Panc1 (cell line): ENCODE results near the gene CCDC85C.

ENCODE experiments used
- POLR2AphosphoS5 ChIP-seq: IDR thresholded peaks from 2 replicates; pipeline ENCODE4 v1.6.1; 2012; ENCODE audit warnings: mild to moderate bottlenecking, low read depth, low read length, moderate library complexity
- TF ChIP-seq, protein P1 (sequence below): fragments of 450-650 bp; IDR thresholded peaks from 2 replicates; pipeline ENCODE4 v1.5.1; 2017; ENCODE audit warnings: mild to moderate bottlenecking
- TF ChIP-seq, protein P2 (sequence below), 2 experiments: IDR thresholded peaks; 2 replicates each; pipeline ENCODE4 v1.6.1; 2011 to 2012; ENCODE audit warnings: low read depth in 2 of 2, control low read depth in 1 of 2, low read length in 1 of 2, mild to moderate bottlenecking in 1 of 2, moderate library complexity in 1 of 2; ENCODE audit not compliant: insufficient read depth in 1 of 2

DNA sequence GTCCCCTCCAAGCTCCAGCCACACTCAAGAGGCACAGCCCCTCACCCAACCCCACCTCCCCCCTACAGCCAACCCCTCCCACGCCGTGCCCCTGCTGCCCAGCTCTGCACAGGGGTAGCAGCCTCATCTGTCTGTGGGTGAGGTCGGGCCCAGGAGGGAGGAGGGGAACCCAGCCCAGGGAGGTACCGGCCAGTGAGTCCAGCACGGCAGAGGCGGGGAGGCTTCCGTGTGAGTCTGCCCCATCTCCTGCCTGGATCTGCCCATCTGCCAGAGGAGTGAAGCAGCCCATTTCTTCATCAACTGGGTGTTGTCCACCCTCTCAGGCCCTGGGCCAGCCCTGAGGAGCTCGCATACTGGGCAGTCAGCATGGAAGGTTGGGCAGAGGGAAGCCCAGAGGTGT, 68.6 kb downstream of the CCDC85C start:
- TF ChIP-seq, protein P1, sequence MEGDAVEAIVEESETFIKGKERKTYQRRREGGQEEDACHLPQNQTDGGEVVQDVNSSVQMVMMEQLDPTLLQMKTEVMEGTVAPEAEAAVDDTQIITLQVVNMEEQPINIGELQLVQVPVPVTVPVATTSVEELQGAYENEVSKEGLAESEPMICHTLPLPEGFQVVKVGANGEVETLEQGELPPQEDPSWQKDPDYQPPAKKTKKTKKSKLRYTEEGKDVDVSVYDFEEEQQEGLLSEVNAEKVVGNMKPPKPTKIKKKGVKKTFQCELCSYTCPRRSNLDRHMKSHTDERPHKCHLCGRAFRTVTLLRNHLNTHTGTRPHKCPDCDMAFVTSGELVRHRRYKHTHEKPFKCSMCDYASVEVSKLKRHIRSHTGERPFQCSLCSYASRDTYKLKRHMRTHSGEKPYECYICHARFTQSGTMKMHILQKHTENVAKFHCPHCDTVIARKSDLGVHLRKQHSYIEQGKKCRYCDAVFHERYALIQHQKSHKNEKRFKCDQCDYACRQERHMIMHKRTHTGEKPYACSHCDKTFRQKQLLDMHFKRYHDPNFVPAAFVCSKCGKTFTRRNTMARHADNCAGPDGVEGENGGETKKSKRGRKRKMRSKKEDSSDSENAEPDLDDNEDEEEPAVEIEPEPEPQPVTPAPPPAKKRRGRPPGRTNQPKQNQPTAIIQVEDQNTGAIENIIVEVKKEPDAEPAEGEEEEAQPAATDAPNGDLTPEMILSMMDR: no peak
- no peak for TF ChIP-seq POLR2AphosphoS5
- TF ChIP-seq, protein P2, sequence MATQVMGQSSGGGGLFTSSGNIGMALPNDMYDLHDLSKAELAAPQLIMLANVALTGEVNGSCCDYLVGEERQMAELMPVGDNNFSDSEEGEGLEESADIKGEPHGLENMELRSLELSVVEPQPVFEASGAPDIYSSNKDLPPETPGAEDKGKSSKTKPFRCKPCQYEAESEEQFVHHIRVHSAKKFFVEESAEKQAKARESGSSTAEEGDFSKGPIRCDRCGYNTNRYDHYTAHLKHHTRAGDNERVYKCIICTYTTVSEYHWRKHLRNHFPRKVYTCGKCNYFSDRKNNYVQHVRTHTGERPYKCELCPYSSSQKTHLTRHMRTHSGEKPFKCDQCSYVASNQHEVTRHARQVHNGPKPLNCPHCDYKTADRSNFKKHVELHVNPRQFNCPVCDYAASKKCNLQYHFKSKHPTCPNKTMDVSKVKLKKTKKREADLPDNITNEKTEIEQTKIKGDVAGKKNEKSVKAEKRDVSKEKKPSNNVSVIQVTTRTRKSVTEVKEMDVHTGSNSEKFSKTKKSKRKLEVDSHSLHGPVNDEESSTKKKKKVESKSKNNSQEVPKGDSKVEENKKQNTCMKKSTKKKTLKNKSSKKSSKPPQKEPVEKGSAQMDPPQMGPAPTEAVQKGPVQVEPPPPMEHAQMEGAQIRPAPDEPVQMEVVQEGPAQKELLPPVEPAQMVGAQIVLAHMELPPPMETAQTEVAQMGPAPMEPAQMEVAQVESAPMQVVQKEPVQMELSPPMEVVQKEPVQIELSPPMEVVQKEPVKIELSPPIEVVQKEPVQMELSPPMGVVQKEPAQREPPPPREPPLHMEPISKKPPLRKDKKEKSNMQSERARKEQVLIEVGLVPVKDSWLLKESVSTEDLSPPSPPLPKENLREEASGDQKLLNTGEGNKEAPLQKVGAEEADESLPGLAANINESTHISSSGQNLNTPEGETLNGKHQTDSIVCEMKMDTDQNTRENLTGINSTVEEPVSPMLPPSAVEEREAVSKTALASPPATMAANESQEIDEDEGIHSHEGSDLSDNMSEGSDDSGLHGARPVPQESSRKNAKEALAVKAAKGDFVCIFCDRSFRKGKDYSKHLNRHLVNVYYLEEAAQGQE (IDR thresholded peaks at IDR 0.05; ENCODE audit: insufficient read depth in 1 of 2, low read depth in 2 of 2, low read length in 1 of 2): no peak
